ENCODE results near the gene SERINC2. TPM values are rescaled to one million over a fixed set of nuclear protein-coding genes. Genes with fewer than 3 reads are reported as not detected.
"Not testable (repeated sequence)": the region's sequence is repeated elsewhere in the genome, so short reads cannot be mapped to it uniquely, and the experiment has no call there.

Gene SERINC2
- total RNA-seq, 1 donor from 2014 or later = 21.4 TPM

DNA sequence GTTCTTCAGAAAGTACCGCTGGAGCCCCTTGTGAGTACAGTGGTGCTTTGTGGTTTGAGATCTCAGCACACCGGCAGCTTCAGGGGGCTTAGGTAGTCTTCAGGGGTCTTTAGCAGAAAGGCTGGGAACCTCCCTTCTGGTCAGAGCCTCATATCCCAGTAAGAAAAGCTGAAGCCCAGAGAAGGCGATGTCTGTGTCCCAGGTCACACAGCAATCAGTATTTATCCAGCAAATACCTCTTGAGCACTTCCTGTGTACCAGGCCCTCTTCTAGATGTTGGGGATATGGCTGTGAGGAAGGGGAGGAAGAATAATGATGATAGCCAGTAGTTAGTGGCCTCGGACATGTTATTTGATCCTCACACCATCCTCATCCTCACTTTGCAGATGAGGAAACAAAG is 14.3 kb downstream of the SERINC2 start:
- Mint-ChIP-seq H3K36me3 (ENCODE audit: low read depth) (no peaks in the 10 kb centered on the region), H3K27me3 (ENCODE audit: low read depth) (no peaks in the 10 kb centered on the region), H3K9me3 (no peaks in the 10 kb centered on the region), H3K4me3 (no peak overlapping the region), H3K4me1 (peaks cover 12% of the 10 kb centered on the region), H3K27ac (ENCODE audit: unreplicated experiment) (no peak overlapping the region)
- DNase-seq (ENCODE audit: low read depth, low spot score) = no peak
- TF ChIP-seq, protein P1, sequence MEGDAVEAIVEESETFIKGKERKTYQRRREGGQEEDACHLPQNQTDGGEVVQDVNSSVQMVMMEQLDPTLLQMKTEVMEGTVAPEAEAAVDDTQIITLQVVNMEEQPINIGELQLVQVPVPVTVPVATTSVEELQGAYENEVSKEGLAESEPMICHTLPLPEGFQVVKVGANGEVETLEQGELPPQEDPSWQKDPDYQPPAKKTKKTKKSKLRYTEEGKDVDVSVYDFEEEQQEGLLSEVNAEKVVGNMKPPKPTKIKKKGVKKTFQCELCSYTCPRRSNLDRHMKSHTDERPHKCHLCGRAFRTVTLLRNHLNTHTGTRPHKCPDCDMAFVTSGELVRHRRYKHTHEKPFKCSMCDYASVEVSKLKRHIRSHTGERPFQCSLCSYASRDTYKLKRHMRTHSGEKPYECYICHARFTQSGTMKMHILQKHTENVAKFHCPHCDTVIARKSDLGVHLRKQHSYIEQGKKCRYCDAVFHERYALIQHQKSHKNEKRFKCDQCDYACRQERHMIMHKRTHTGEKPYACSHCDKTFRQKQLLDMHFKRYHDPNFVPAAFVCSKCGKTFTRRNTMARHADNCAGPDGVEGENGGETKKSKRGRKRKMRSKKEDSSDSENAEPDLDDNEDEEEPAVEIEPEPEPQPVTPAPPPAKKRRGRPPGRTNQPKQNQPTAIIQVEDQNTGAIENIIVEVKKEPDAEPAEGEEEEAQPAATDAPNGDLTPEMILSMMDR (conservative IDR thresholded peaks at IDR 0.05) = no peak

DNA sequence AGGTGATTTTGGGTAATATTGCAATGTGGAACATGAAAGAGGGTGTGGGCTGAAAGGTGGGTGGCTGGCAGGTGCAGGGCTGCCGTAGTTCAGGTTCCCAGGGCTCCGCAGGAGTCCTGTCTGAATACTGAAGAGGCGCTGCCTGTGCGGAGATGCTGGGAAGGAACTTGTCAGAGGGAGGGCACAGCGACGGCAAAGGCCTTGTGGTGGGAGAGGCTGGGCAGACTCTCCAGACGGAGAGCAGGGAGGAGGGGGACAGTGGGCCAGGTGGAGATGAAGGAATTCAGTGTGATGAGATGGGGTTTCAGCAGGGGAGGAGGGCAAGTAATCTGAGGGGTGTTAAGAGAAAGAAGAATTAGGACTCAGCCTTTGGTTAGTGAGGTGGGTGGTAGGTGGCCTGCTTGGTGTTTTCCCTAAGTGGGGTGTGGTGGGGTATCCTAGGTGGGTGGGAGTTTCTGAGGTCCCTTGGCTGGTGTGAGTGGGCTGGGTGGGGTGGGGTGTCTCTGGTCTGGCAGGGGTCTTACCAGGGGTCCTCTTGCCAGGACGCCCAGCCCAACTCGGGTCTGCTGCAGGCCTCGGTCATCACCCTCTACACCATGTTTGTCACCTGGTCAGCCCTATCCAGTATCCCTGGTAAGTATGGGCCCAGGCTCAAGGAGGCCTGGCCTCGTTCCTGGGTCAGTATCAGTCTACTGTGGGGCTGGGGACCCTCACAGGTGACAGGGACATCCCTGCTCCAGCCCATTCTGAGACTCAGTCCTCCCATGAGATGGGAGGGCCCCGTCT is 15.6 kb downstream of the SERINC2 start:
- Mint-ChIP-seq H3K4me1 (peaks cover 11% of the 10 kb centered on the region), H3K36me3 (ENCODE audit: low read depth) (peaks cover 4% of the 10 kb centered on the region), H3K27ac (ENCODE audit: unreplicated experiment) (peak overlapping the region; percentile 39), H3K27me3 (ENCODE audit: low read depth) (no peaks in the 10 kb centered on the region), H3K4me3 (no peak overlapping the region), H3K9me3 (no peaks in the 10 kb centered on the region)
- TF ChIP-seq, protein P1 (conservative IDR thresholded peaks at IDR 0.05) = no peak
- DNase-seq (ENCODE audit: low read depth, low spot score) = no peak

DNA sequence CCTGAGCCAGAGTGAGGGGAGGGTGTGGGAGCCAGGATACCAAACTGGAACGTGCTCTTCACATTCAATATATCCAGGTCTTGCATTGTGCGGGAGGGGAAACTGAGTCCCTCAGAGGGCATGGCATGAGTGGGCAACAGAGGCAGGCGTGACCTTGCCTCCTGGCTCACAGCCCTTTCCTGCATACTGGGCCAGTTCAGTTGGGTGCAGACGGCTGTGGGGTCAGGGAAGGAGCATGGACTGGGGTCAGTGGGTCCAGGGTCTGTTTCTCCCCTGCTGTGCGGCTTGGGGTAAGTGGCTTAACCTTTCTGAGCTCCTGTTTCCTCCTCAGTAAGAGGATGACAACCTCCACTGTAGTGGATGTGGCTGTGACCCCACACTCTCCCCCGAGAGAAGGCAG is 16.6 kb downstream of the SERINC2 start:
- H3K4me3 Mint-ChIP-seq = no peak overlapping the region
- DNase-seq (ENCODE audit: low read depth, low spot score) = no peak
- H3K27me3 Mint-ChIP-seq (ENCODE audit: low read depth) = no peaks in the 10 kb centered on the region
- H3K4me1 Mint-ChIP-seq = peaks cover 18% of the 10 kb centered on the region
- TF ChIP-seq, protein P1 (conservative IDR thresholded peaks at IDR 0.05) = no peak
- no peak overlapping the region for H3K27ac Mint-ChIP-seq (ENCODE audit: unreplicated experiment)
- H3K9me3 Mint-ChIP-seq = no peaks in the 10 kb centered on the region
- H3K36me3 Mint-ChIP-seq (ENCODE audit: low read depth) = peaks cover 7% of the 10 kb centered on the region

DNA sequence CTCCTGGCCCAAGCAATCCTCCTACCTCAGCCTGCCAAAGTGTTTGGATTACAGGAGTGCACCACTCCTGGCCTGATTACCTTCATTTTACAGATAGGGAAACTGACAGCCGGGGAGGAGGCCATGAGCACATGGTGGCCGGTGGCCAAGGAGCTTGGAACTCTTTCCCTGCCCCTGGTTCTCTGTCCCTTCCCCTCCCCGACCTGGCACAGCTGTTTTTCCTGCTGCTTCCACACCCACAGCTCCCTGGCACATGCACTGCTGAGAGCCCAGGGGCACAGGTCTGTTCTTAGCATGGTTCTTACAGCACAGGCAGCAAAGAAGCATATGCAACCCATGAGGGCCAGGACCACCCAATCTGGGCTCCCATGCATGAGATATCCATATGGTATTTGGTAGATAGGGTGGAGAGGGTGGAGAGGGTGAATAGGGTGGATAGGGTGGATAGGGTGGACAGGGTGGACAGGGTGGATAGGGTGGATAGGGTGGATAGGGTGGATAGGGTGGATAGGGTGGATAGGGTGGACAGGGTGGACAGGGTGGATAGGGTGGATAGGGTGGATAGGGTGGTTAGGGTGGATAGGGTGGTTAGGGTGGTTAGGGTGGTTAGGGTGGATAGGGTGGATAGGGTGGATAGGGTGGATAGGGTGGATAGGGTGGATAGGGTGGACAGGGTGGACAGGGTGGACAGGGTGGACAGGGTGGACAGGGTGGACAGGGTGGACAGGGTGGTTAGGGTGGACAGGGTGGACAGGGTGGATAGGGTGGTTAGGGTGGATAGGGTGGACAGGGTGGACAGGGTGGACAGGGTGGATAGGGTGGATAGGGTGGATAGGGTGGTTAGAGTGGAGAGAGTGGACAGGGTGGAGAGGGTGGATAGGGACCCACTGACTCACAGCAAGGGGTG is 18.6 kb downstream of the SERINC2 start:
- H3K9me3 Mint-ChIP-seq; H3K27me3 Mint-ChIP-seq (ENCODE audit: low read depth); H3K36me3 Mint-ChIP-seq (ENCODE audit: low read depth); DNase-seq (ENCODE audit: low read depth, low spot score); H3K27ac Mint-ChIP-seq (ENCODE audit: unreplicated experiment); H3K4me3 Mint-ChIP-seq: not testable (repeated sequence)
- peaks cover 20% of the 10 kb centered on the region for H3K4me1 Mint-ChIP-seq

DNA sequence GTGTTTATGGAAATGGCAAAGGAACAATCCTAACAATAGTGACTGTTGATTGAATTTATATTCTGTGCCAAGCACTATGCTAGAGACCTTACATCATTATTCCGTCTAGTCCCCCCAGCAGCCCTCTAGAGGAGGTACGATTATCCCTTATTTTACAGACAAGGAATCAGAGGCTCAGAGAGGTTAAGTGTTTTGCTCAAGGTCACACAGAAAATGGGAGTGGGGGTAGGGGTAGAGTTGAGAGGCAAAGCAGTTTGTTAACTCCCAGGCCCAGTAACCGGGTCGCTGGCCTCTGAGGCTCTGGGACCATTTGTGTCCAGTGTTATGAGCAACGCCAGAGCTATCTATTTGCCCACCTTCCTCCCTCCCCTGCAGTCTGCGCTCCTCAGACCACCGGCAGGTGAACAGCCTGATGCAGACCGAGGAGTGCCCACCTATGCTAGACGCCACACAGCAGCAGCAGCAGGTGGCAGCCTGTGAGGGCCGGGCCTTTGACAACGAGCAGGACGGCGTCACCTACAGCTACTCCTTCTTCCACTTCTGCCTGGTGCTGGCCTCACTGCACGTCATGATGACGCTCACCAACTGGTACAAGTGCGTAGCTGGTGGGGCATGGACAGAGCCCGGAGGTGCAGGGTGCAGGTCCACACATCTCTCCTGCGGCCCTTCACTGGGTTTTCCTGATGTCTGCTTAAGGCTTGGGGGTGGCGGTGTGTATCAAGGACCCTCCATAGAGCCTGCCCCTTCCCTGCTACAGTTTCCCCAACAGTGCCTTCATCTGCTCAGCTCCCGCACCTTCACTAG is 19.8 kb downstream of the SERINC2 start:
- H3K9me3 Mint-ChIP-seq = no peaks in the 10 kb centered on the region
- peaks cover 20% of the 10 kb centered on the region for H3K4me1 Mint-ChIP-seq
- no peak overlapping the region for H3K4me3 Mint-ChIP-seq
- no peak for DNase-seq (ENCODE audit: low read depth, low spot score)
- no peak overlapping the region for H3K27ac Mint-ChIP-seq (ENCODE audit: unreplicated experiment)
- H3K27me3 Mint-ChIP-seq (ENCODE audit: low read depth) = no peaks in the 10 kb centered on the region
- peaks cover 7% of the 10 kb centered on the region for H3K36me3 Mint-ChIP-seq (ENCODE audit: low read depth)
- TF ChIP-seq, protein P1 (conservative IDR thresholded peaks at IDR 0.05) = no peak

Measured in neural crest cell (in vitro differentiated cells).